ENCODE results near the gene SRCAP. TPM values are rescaled to one million over a fixed set of nuclear protein-coding genes. Genes with fewer than 3 reads are reported as not detected.

SRCAP gene
- total RNA-seq, 4 donors from 2014 or later: 50.4 to 109 (median 81.8) TPM

DNA sequence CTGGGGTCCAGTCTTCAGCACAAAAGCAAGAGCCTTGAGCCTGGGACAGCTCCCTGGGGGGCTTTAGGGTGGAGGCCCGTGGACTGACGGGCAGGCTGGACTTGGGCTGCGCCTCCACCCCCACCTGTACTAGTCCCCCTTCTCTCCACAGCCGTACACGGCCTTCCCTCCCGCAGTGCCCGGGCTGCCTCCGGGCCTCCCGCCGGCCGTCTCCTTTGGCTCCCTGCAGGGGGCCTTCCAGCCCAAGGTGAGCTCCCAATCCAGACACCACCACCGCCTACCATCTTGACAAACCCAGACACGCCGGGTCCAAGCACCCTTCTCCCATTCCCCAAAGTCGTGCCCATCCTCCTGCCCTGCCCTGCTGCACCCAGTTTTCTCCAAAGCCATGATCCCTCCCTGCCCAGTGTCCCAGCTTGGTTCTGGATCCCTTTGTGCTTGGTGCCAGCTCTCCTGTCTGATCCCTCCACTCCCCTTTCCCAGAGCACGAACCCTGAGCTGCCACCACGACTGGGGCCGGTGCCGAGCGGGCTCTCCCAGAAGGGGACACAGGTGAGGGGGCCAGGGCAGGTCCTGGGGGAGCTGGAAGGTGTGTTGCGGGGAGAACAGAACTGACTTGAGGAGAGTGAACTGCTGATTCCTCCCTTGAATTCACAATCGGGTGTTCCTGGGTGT is 33.7 kb upstream of the SRCAP start:
- TF ChIP-seq CTCF (IDR thresholded peaks at IDR 0.05) (no peak), POLR2A (IDR thresholded peaks at IDR 0.05) (no peak)
- H3K36me3 ChIP-seq: peaks cover 0 to 91% (median 0%) of the 10 kb centered on the region in 3 donors

GRCh38 chr16:30665830-30666190 is 33.2 kb upstream of the SRCAP start:
- no peak overlapping the region for H3K27ac ChIP-seq
- H3K36me3 ChIP-seq: peaks cover 0 to 96% (median 0%) of the 10 kb centered on the region in 3 donors
- no peak for DNase-seq
- H3K27me3 ChIP-seq: no peaks in the 10 kb centered on the region
- no peak for TF ChIP-seq POLR2A (IDR thresholded peaks at IDR 0.05)
- TF ChIP-seq CTCF (IDR thresholded peaks at IDR 0.05): no peak
- no peak overlapping the region for H3K4me3 ChIP-seq
- peaks cover 4 to 33% (median 12%) of the 10 kb centered on the region in 4 donors for H3K4me1 ChIP-seq
- H3K9me3 ChIP-seq: no peaks in the 10 kb centered on the region

More for the DNA sequence above, 33.7 kb upstream of the SRCAP start:
- Histone ChIP-seq H3K4me3 (no peak overlapping the region), H3K9me3 (no peaks in the 10 kb centered on the region), H3K27me3 (no peaks in the 10 kb centered on the region), H3K4me1 (peaks cover 4 to 38% (median 18%) of the 10 kb centered on the region in 4 donors), H3K27ac (no peak overlapping the region)
- DNase-seq: no peak

DNA sequence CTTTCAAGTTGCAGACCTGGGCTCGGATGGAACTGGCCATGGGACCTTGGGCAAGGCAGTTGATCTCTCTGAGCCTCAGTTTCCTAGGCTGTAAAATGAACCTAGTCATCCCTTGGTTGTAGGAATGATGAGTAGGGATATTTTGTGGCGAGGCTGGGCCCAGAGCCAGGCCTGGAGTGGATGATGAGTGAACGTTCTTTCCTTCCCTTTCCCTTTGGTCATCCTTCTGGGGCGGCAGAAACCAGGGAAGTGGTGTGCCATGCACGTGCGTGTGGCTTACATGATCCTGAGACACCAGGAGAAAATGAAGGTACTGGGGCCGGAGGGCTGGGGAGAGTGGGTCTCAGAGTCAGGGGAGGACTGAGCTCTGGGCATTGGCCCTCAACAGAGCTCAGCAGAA is 32.3 kb upstream of the SRCAP start:
- Histone ChIP-seq H3K4me3 (no peak overlapping the region), H3K36me3 (peaks cover 0 to 93% (median 0%) of the 10 kb centered on the region in 3 donors), H3K4me1 (peaks cover 0 to 24% (median 4%) of the 10 kb centered on the region in 4 donors), H3K27me3 (no peaks in the 10 kb centered on the region), H3K9me3 (no peaks in the 10 kb centered on the region), H3K27ac (no peak overlapping the region)
- TF ChIP-seq POLR2A (IDR thresholded peaks at IDR 0.05) (no peak), CTCF (IDR thresholded peaks at IDR 0.05) (no peak)
- DNase-seq: no peak

- no peak overlapping the region for H3K27ac ChIP-seq
- H3K9me3 ChIP-seq: no peaks in the 10 kb centered on the region
- H3K4me1 ChIP-seq: peaks cover 0 to 17% (median 3%) of the 10 kb centered on the region in 4 donors
- no peak for DNase-seq
- no peak overlapping the region for H3K4me3 ChIP-seq
- peaks cover 0 to 86% (median 0%) of the 10 kb centered on the region in 3 donors for H3K36me3 ChIP-seq
- H3K27me3 ChIP-seq: no peaks in the 10 kb centered on the region
- TF ChIP-seq CTCF (IDR thresholded peaks at IDR 0.05) (no peak), POLR2A (IDR thresholded peaks at IDR 0.05) (no peak)
Measured at GRCh38 chr16:30667361-30667905, 31.5 kb upstream of the SRCAP start.

DNA sequence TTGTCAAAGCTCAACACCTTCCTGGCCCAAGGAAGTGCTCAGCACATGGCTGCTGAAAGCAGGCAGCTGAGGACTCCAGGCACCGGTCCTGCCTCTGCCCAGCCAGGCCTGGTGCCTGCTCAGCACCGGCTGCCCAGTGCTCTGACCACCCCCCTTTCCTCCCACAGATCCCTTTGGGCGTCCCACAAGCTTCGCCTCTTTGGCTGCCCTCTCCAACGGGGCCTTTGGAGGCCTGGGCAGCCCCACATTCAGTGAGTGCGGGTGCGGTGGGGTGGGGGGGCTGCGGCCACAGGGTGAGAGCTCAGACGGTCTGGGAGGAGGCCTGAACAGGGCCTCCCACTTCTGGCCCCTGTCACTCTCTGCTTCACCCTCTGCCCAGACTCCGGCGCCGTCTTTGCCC is 30.6 kb upstream of the SRCAP start:
- peaks cover 0 to 7% (median 0%) of the 10 kb centered on the region in 4 donors for H3K4me1 ChIP-seq
- no peaks in the 10 kb centered on the region for H3K27me3 ChIP-seq
- DNase-seq: no peak
- H3K9me3 ChIP-seq: no peaks in the 10 kb centered on the region
- H3K36me3 ChIP-seq: peaks cover 0 to 76% (median 0%) of the 10 kb centered on the region in 3 donors
- H3K27ac ChIP-seq: no peak overlapping the region
- H3K4me3 ChIP-seq: no peak overlapping the region
- TF ChIP-seq POLR2A (IDR thresholded peaks at IDR 0.05) (no peak), CTCF (IDR thresholded peaks at IDR 0.05) (no peak)
